IMR-90 (cell line): Measurements from ENCODE around the gene CHPF2. TPM values are rescaled to one million over a fixed set of nuclear protein-coding genes. Genes with fewer than 3 reads are reported as not detected.

ENCODE experiments used
- ATAC-seq: fragments of 200-7000 bp; cut with Tn5 transposase; 2 replicates; pipeline ENCODE4 v1.9.1; 2020; ENCODE audit warnings: low read depth, mild to moderate bottlenecking, moderate library complexity
- BruUV-seq: library from RNA; stranded (reverse); fragments of 400-500 nt; replicated peaks from 2 replicates; lab custom pipeline; 2021; lab: Mats Ljungman, UMichigan
- CTCF ChIA-PET: fragments of 300-600 bp; formaldehyde crosslinking; extraction: SDS; loops from one replicate; lab custom pipeline; 2021; ENCODE audit warnings: antibody characterized with exemption; lab: Yijun Ruan, JAX
- POLR2A ChIA-PET: fragments of 300-600 bp; sonication (Branson Sonifier 250); formaldehyde crosslinking; loops from one replicate; lab custom pipeline; 2022; ENCODE audit warnings: antibody characterized with exemption; ENCODE audit not compliant: unreplicated experiment; lab: Charles Lee
- DNase-seq: peaks from one replicate; pipeline ENCODE4 v3.0.0; 2013
- H2AFZ ChIP-seq: replicated peaks from 2 replicates; pipeline ENCODE3; 2013; ENCODE audit warnings: low read length, mild to moderate bottlenecking; ENCODE audit not compliant: poor library complexity
- H2AK5ac ChIP-seq: 2 replicates; pipeline ENCODE4 v1.6.1; 2013; ENCODE audit warnings: low read depth, low read length, inconsistent platforms
- H2AK9ac ChIP-seq: replicated peaks from 2 replicates; pipeline ENCODE3; 2013; ENCODE audit warnings: mild to moderate bottlenecking, low read depth, low read length, moderate library complexity; ENCODE audit not compliant: poor library complexity
- H2BK120ac ChIP-seq: 2 replicates; pipeline ENCODE4 v1.6.1; 2013; ENCODE audit warnings: low read depth, low read length, inconsistent platforms
- H2BK15ac ChIP-seq: 3 replicates; pipeline ENCODE4 v1.6.1; 2013; ENCODE audit warnings: low read depth, low read length, inconsistent platforms
- H2BK20ac ChIP-seq: 2 replicates; pipeline ENCODE4 v1.6.1; 2013; ENCODE audit warnings: low read depth, mild to moderate bottlenecking, inconsistent platforms, low read length, moderate library complexity
- H2BK5ac ChIP-seq: 2 replicates; pipeline ENCODE4 v1.6.1; 2013; ENCODE audit warnings: mild to moderate bottlenecking, low read depth, low read length, inconsistent platforms; ENCODE audit not compliant: poor library complexity, severe bottlenecking
- H3K14ac ChIP-seq: replicated peaks from 2 replicates; pipeline ENCODE4 v1.6.1; 2013; ENCODE audit warnings: low read depth, low read length, inconsistent platforms
- H3K18ac ChIP-seq: 2 replicates; pipeline ENCODE4 v1.6.1; 2013; ENCODE audit warnings: low read depth, low read length, control low read depth
- H3K23ac ChIP-seq: 2 replicates; pipeline ENCODE4 v1.6.1; 2013; ENCODE audit warnings: low read depth, low read length, inconsistent platforms
- H3K27ac ChIP-seq: 2 replicates; pipeline ENCODE4 v1.5.1; 2013; ENCODE audit warnings: mild to moderate bottlenecking, control low read depth, low read length; ENCODE audit not compliant: insufficient read depth
- H3K27me3 ChIP-seq: 2 replicates; pipeline ENCODE4 v1.6.1; 2013; ENCODE audit warnings: low read length; ENCODE audit not compliant: control insufficient read depth, insufficient read depth
- H3K36me3 ChIP-seq: 2 replicates; pipeline ENCODE4 v1.6.1; 2013; ENCODE audit warnings: low read length, mixed read lengths; ENCODE audit not compliant: control insufficient read depth, insufficient read depth
- H3K4ac ChIP-seq: 2 replicates; pipeline ENCODE4 v1.6.1; 2013; ENCODE audit warnings: low read depth, low read length, inconsistent platforms
- H3K4me1 ChIP-seq: 2 replicates; pipeline ENCODE4 v1.6.1; 2013; ENCODE audit warnings: low read length, mixed read lengths; ENCODE audit not compliant: control insufficient read depth, insufficient read depth
- H3K4me2 ChIP-seq: 2 replicates; pipeline ENCODE4 v1.6.1; 2013; ENCODE audit warnings: low read depth, mild to moderate bottlenecking, control low read depth, low read length, moderate library complexity
- H3K4me3 ChIP-seq: 2 replicates; pipeline ENCODE4 v1.5.1; 2013; ENCODE audit warnings: low read depth, mild to moderate bottlenecking, control low read depth, low read length, moderate library complexity; ENCODE audit not compliant: insufficient read depth
- H3K56ac ChIP-seq: 2 replicates; pipeline ENCODE4 v1.6.1; 2013; ENCODE audit warnings: low read length, inconsistent platforms; ENCODE audit not compliant: insufficient read depth; ENCODE audit errors: extremely low read depth
- H3K79me1 ChIP-seq, 2 experiments: 2 replicates each; pipeline ENCODE4 v1.6.1; 2013; ENCODE audit warnings: low read length in 2 of 2, inconsistent platforms in 1 of 2, low read depth in 1 of 2
- H3K9ac ChIP-seq: 2 replicates; pipeline ENCODE4 v1.6.1; 2013; ENCODE audit warnings: low read depth, low read length, control low read depth
- H3K9me1 ChIP-seq: 2 replicates; pipeline ENCODE4 v1.6.1; 2013; ENCODE audit warnings: low read length, inconsistent platforms; ENCODE audit not compliant: insufficient read depth
- H3K9me3 ChIP-seq: 2 replicates; pipeline ENCODE4 v1.6.1; 2013; ENCODE audit warnings: low read length; ENCODE audit not compliant: control insufficient read depth, insufficient read depth
- H4K20me1 ChIP-seq: 2 replicates; pipeline ENCODE4 v1.6.1; 2013; ENCODE audit warnings: low read length, inconsistent platforms; ENCODE audit not compliant: insufficient read depth
- H4K5ac ChIP-seq: 2 replicates; pipeline ENCODE4 v1.6.1; 2013; ENCODE audit warnings: mild to moderate bottlenecking, low read depth, low read length, control low read depth
- H4K8ac ChIP-seq, 2 experiments: 2 replicates each; pipeline ENCODE4 v1.6.1; 2013; ENCODE audit warnings: low read depth in 2 of 2, low read length in 2 of 2, control low read depth in 1 of 2, inconsistent platforms in 1 of 2
- H4K91ac ChIP-seq: 2 replicates; pipeline ENCODE4 v1.6.1; 2013; ENCODE audit warnings: low read depth, low read length, inconsistent platforms; ENCODE audit not compliant: insufficient read depth
- BHLHE40 ChIP-seq: fragments of 150-350 bp; IDR thresholded peaks from 2 replicates; pipeline ENCODE4 v1.6.1; 2016; ENCODE audit warnings: mild to moderate bottlenecking, low read depth, low read length
- CEBPB ChIP-seq: IDR thresholded peaks from 2 replicates; pipeline ENCODE4 v1.6.1; 2012; ENCODE audit warnings: low read depth, low read length, improper control_type of control experiment
- CHD1 ChIP-seq: IDR thresholded peaks from 2 replicates; pipeline ENCODE4 v1.6.1; 2012; ENCODE audit warnings: low read depth, low read length, improper control_type of control experiment
- ELK1 ChIP-seq: fragments of 150-350 bp; IDR thresholded peaks from 2 replicates; pipeline ENCODE4 v1.6.1; 2016; ENCODE audit warnings: low read depth, mild to moderate bottlenecking, low read length, moderate library complexity, borderline replicate concordance
- MAZ ChIP-seq: IDR thresholded peaks from 2 replicates; pipeline ENCODE4 v1.6.1; 2012; ENCODE audit warnings: low read depth, mild to moderate bottlenecking, low read length, improper control_type of control experiment, moderate library complexity, borderline replicate concordance
- MXI1 ChIP-seq: IDR thresholded peaks from 2 replicates; pipeline ENCODE4 v1.6.1; 2012; ENCODE audit warnings: low read depth, mild to moderate bottlenecking, low read length, moderate library complexity, borderline replicate concordance
- NFE2L2 ChIP-seq: fragments of 150-350 bp; IDR thresholded peaks from 2 replicates; pipeline ENCODE4 v1.6.1; 2016; ENCODE audit warnings: low read depth, mild to moderate bottlenecking, low read length
- POLR2A ChIP-seq: IDR thresholded peaks from 2 replicates; pipeline ENCODE4 v1.6.1; 2012; ENCODE audit warnings: mild to moderate bottlenecking, low read depth, low read length
- RAD21 ChIP-seq: IDR thresholded peaks from 2 replicates; pipeline ENCODE4 v1.6.1; 2012; ENCODE audit warnings: low read length, improper control_type of control experiment
- RFX5 ChIP-seq: IDR thresholded peaks from 2 replicates; pipeline ENCODE4 v1.8.0; 2012; ENCODE audit warnings: low read depth, mild to moderate bottlenecking, low read length, moderate library complexity
- USF2 ChIP-seq: fragments of 150-350 bp; IDR thresholded peaks from 2 replicates; pipeline ENCODE4 v1.6.1; 2017; ENCODE audit warnings: mild to moderate bottlenecking, antibody characterized with exemption, low read length, low read depth
- WGBS, 2 experiments: methylation state at CpG; one replicate each; pipeline versions ENCODE4 v1.1.5 to v1.1.7; 2013; ENCODE audit warnings: missing lambda C conversion rate in 2 of 2; ENCODE audit not compliant: insufficient read length in 1 of 2; ENCODE audit errors: extremely low coverage in 2 of 2; 5-methylcytosine and 5-hydroxymethylcytosine counted together
- dilution Hi-C: fragments of 300-500 bp; cut with HindIII; formaldehyde crosslinking; loops from one replicate; pipeline ENCODE4 v1.14.3; 2018; ENCODE audit warnings: low sequenced_read_pairs; ENCODE audit not compliant: unreplicated experiment
- in situ Hi-C: fragments of 300-500 bp; cut with MboI; formaldehyde crosslinking; loops from 3 replicates; pipeline ENCODE4 v1.14.3; 2019; ENCODE audit warnings: low sequenced_read_pairs, inconsistent platforms, mixed read lengths
- intact Hi-C: fragments of 100-400 bp; cut with micrococcal nuclease; formaldehyde crosslinking; loops from 2 replicates; pipeline ENCODE4 v1.10.0; 2022
- polyA plus RNA-seq, 3 experiments: library from polyadenylated mRNA; depleted of rRNA; stranded (reverse); fragments of >200 nt; gene quantifications; 2 replicates each; pipeline ENCODE4 v1.2.3, GENCODE V29; 2012; ENCODE audit warnings: low replicate concordance in 1 of 3
- total RNA-seq: library from RNA; depleted of rRNA; stranded (reverse); fragments of >200 nt; gene quantifications from 2 replicates; pipeline ENCODE4 v1.2.3, GENCODE V29; 2012

Gene CHPF2
- total and polyA plus RNA-seq, 2 of the 4 experiments (the other 2 are of a cell fraction), result 26.2 to 77.0 TPM

- TF ChIP-seq MXI1, result no peak
- no peak for TF ChIP-seq BHLHE40
- no peak for TF ChIP-seq RAD21
Observed at GRCh38 chr7:151231080-151231479, 1.2 kb upstream of the CHPF2 start (continued).

GRCh38 chr7:151232917-151233701, 826 bp downstream of the CHPF2 start:
- intact Hi-C loops (no loop called here), dilution Hi-C loops (no loop called here), in situ Hi-C loops (no loop called here)
- H3K27me3 ChIP-seq, result no peaks in the 10 kb centered on the region
- peak overlapping the region; percentile 72 for H3K23ac ChIP-seq
- peak overlapping the region; percentile 76 for H3K4me3 ChIP-seq
- H3K9ac ChIP-seq, result peak overlapping the region; percentile 85
- DNase-seq, result peak; percentile 89
- H3K14ac ChIP-seq, result peak overlapping the region; percentile 82
- H2AK9ac ChIP-seq, result peak overlapping the region; percentile 100
- H4K91ac ChIP-seq, result peak overlapping the region; percentile 89
- H3K56ac ChIP-seq, result peak overlapping the region; percentile 89
- ChIA-PET CTCF (interaction anchor here (1.0 to 1.5 kb wide), 2 partner anchors 11 kb away, joined by 5 to 6 read pairs; no protein-coding TSS in a partner anchor), POLR2A (interaction anchor here (0.6 kb wide), 2 partner anchors 11 to 19 kb away, joined by 4 read pairs; no protein-coding TSS in a partner anchor)
- peaks cover 4% of the 10 kb centered on the region; the same call in 1 of the 2 replicates for H3K9me1 ChIP-seq
- peaks cover 34% of the 10 kb centered on the region for H3K36me3 ChIP-seq
- H4K20me1 ChIP-seq, result peaks cover 54% of the 10 kb centered on the region
- peaks cover 12% of the 10 kb centered on the region for H3K4me1 ChIP-seq
- H2BK120ac ChIP-seq, result peak overlapping the region; percentile 26; the same call in 1 of the 2 replicates
- peak overlapping the region; percentile 0; the same call in 1 of the 2 replicates for H3K18ac ChIP-seq
- H3K9me3 ChIP-seq, result no peaks in the 10 kb centered on the region
- peaks cover 0 to 55% of the 10 kb centered on the region in 2 experiments; a peak in 2 of 4 replicates for H3K79me1 ChIP-seq
- H3K27ac ChIP-seq, result peak overlapping the region; percentile 84
- 3% methylated on average over 22 of the region's 36 CpGs; no CpG with 5 or more reads in 1 of the 2 experiments for WGBS, 2 experiments
- H2BK5ac ChIP-seq, result peak overlapping the region; percentile 64
- H2AK5ac ChIP-seq, result peak overlapping the region; percentile 91
- H4K5ac ChIP-seq, result peak overlapping the region; percentile 43
- peak overlapping the region; percentile 95 for H3K4ac ChIP-seq
- no peak overlapping the region for H2BK15ac ChIP-seq
- H4K8ac ChIP-seq, result peak overlapping the region; percentile 79 to 84
- peak; percentile 77 for ATAC-seq
- no TSS peak for BruUV-seq
- H3K4me2 ChIP-seq, result peak overlapping the region; percentile 69
- peak overlapping the region; percentile 99 for H2AFZ ChIP-seq
- no peak overlapping the region for H2BK20ac ChIP-seq
- TF ChIP-seq POLR2A (peak; percentile 91), MAZ (peak; percentile 30; the same call in 1 of the 2 replicates), USF2 (no peak), CEBPB (no peak), RFX5 (no peak), CHD1 (no peak; the same call in 1 of the 2 replicates), RAD21 (no peak), ELK1 (no peak), NFE2L2 (peak; percentile 82)
